HCT116 (cell line): ENCODE measurements around the gene TTC38. TPM values are rescaled to one million over a fixed set of nuclear protein-coding genes. Genes with fewer than 3 reads are reported as not detected.
A peak's percentile ranks its signal among the peaks of the same experiment; 100 is the strongest.

Source experiments
- ATAC-seq: fragments of 200-7000 bp; cut with Tn5 transposase; 2 replicates; pipeline ENCODE4 v1.9.1; 2020; ENCODE audit warnings: mild to moderate bottlenecking, moderate library complexity
- BruUV-seq: library from RNA; stranded (reverse); fragments of 400-500 nt; replicated peaks from 2 replicates; lab custom pipeline; 2021; lab: Mats Ljungman, UMichigan
- CTCF ChIA-PET: fragments of 300-600 bp; sonication (Branson Sonifier 250); formaldehyde crosslinking; loops from one replicate; lab custom pipeline; 2021; ENCODE audit warnings: antibody characterized with exemption; lab: Charles Lee
- POLR2A ChIA-PET: fragments of 300-600, 350-600 bp; sonication (Branson Sonifier 250); formaldehyde crosslinking; loops from one replicate; lab custom pipeline; 2021; ENCODE audit warnings: antibody characterized with exemption; lab: Charles Lee
- RAD21 ChIA-PET, 2 experiments: fragments of 300-600 bp; sonication (Branson Sonifier 250); formaldehyde crosslinking; loops; one replicate each; lab custom pipeline; 2023; ENCODE audit warnings: low total read pairs in 2 of 2; ENCODE audit not compliant: uncharacterized antibody in 2 of 2, unreplicated experiment in 2 of 2, low non-redundant PET in 1 of 2; lab: Charles Lee
- DNase-seq: peaks from one replicate; pipeline ENCODE4 v3.0.0-alpha.2; 2010; ENCODE audit warnings: low read depth, low spot score
- H2AFZ ChIP-seq: fragments of 200-600 bp; shearing (Covaris generic), sonication (generic); 2 replicates; pipeline ENCODE4 v1.6.1; 2017; ENCODE audit warnings: low read depth, mixed run types, mixed read lengths, antibody characterized with exemption, low read length; ENCODE audit not compliant: poor library complexity, severe bottlenecking
- H3K27ac ChIP-seq: 2 replicates; pipeline ENCODE4 v1.5.1; 2012; ENCODE audit warnings: low read depth, low read length
- H3K27me3 ChIP-seq: fragments of 200-600 bp; sonication (generic); 2 replicates; pipeline ENCODE4 v1.6.1; 2016; ENCODE audit warnings: mixed run types, low read length, mixed read lengths; ENCODE audit not compliant: insufficient read depth
- H3K36me3 ChIP-seq, 2 experiments: fragments of 200-500 bp in 1 of 2; fragments of 200-600 bp in 1 of 2; sonication (Bioruptor generic) in 1 of 2; sonication (generic) in 1 of 2; 2 replicates each; pipeline versions ENCODE4 v1.5.1 to v1.6.1; 2014 to 2016; ENCODE audit warnings: low read length in 2 of 2, inconsistent platforms in 1 of 2, mixed read lengths in 1 of 2, mixed run types in 1 of 2; ENCODE audit not compliant: insufficient read depth in 2 of 2, control insufficient read depth in 1 of 2
- H3K4me1 ChIP-seq, 2 experiments: fragments of 200-600 bp in 1 of 2; sonication (generic) in 1 of 2; 2 replicates each; pipeline versions ENCODE4 v1.5.1 to v1.6.1; 2012 to 2017; ENCODE audit warnings: low read length in 2 of 2, inconsistent platforms in 1 of 2, mild to moderate bottlenecking in 1 of 2, mixed read lengths in 1 of 2, mixed run types in 1 of 2, moderate library complexity in 1 of 2; ENCODE audit not compliant: insufficient read depth in 2 of 2, control insufficient read depth in 1 of 2
- H3K4me2 ChIP-seq: fragments of 200-600 bp; sonication (generic); 2 replicates; pipeline ENCODE4 v1.6.1; 2017; ENCODE audit warnings: mixed run types, low read length, mixed read lengths
- H3K4me3 ChIP-seq, 2 experiments: fragments of 200-600 bp in 1 of 2; sonication (generic) in 1 of 2; replicated peaks in 1 of 2; 2 replicates each; pipeline ENCODE4 v1.5.1; 2011 to 2016; ENCODE audit warnings: low read length in 2 of 2, control low read depth in 1 of 2, low read depth in 1 of 2, mild to moderate bottlenecking in 1 of 2, mixed read lengths in 1 of 2, mixed run types in 1 of 2
- H3K79me2 ChIP-seq: fragments of 200-600 bp; sonication (generic); 2 replicates; pipeline ENCODE4 v1.6.1; 2017; ENCODE audit warnings: mild to moderate bottlenecking, mixed run types, low read length, moderate library complexity, mixed read lengths; ENCODE audit not compliant: insufficient read depth
- H3K9ac ChIP-seq: fragments of 200-600 bp; sonication (generic); 2 replicates; pipeline ENCODE4 v1.6.1; 2016; ENCODE audit warnings: low read length, mixed read lengths
- H3K9me2 ChIP-seq: fragments of 200-600 bp; sonication (generic), shearing (Covaris generic); 2 replicates; pipeline ENCODE4 v1.6.1; 2017; ENCODE audit warnings: mixed run types, mild to moderate bottlenecking, moderate library complexity; ENCODE audit not compliant: insufficient read depth
- H3K9me3 ChIP-seq, 2 experiments: fragments of 200-500 bp in 1 of 2; fragments of 200-600 bp in 1 of 2; sonication (Bioruptor generic) in 1 of 2; sonication (generic) in 1 of 2; 2 replicates each; pipeline ENCODE4 v1.6.1; 2014 to 2017; ENCODE audit warnings: low read length in 2 of 2, mixed read lengths in 2 of 2, inconsistent platforms in 1 of 2, low read depth in 1 of 2, mild to moderate bottlenecking in 1 of 2, mixed run types in 1 of 2, moderate library complexity in 1 of 2; ENCODE audit not compliant: control insufficient read depth in 1 of 2, insufficient read depth in 1 of 2
- H4K20me1 ChIP-seq: fragments of 200-600 bp; sonication (generic), shearing (Covaris generic); 2 replicates; pipeline ENCODE4 v1.6.1; 2017; ENCODE audit warnings: mixed run types, mild to moderate bottlenecking, moderate library complexity; ENCODE audit not compliant: insufficient read depth
- EZH2phosphoT487 ChIP-seq: fragments of 200-600 bp; IDR thresholded peaks from 2 replicates; pipeline ENCODE4 v1.6.1; 2018; ENCODE audit warnings: antibody characterized with exemption, borderline replicate concordance
- POLR2A ChIP-seq: IDR thresholded peaks from 2 replicates; pipeline ENCODE4 v1.7.0; 2011; ENCODE audit warnings: borderline replicate concordance; ENCODE audit not compliant: insufficient read depth, insufficient read length; ENCODE audit errors: extremely low read depth
- SP1 ChIP-seq: IDR thresholded peaks from 2 replicates; pipeline ENCODE4 v1.6.1; 2012; ENCODE audit warnings: low read depth
- TCF7L2 ChIP-seq: IDR thresholded peaks from 2 replicates; pipeline ENCODE4 v1.7.0; 2011; ENCODE audit warnings: borderline replicate concordance, inconsistent platforms; ENCODE audit not compliant: insufficient read depth, insufficient read length; ENCODE audit errors: extremely low read depth
- ZNF274 ChIP-seq: fragments of 200-500 bp; sonication (Bioruptor generic); IDR thresholded peaks from 2 replicates; pipeline ENCODE4 v1.6.1; 2014; ENCODE audit warnings: mild to moderate bottlenecking, low read depth, low read length, inconsistent platforms
- intact Hi-C: fragments of 100-400 bp; cut with micrococcal nuclease; formaldehyde crosslinking; loops from 2 replicates; pipeline ENCODE4 v1.10.0; 2022
- total RNA-seq: library from RNA; stranded (reverse); gene quantifications from one replicate; pipeline ENCODE4 v1.2.1, GENCODE V29; 2021; ENCODE audit not compliant: unreplicated experiment
- TF ChIP-seq, protein P1 (sequence below), 3 experiments: fragments of 200-600 bp in 1 of 3; sonication (generic) in 1 of 3; IDR thresholded peaks in 2 of 3; conservative IDR thresholded peaks in 1 of 3; 2 replicates each; pipeline ENCODE4 v1.5.1; 2012 to 2017; ENCODE audit warnings: low read depth in 2 of 3, low read length in 2 of 3, antibody characterized with exemption in 1 of 3, borderline replicate concordance in 1 of 3, control low read depth in 1 of 3, mild to moderate bottlenecking in 1 of 3, mixed read lengths in 1 of 3, mixed run types in 1 of 3, moderate library complexity in 1 of 3; ENCODE audit not compliant: insufficient read depth in 1 of 3
- TF ChIP-seq, protein P2 (sequence below): IDR thresholded peaks from 2 replicates; pipeline ENCODE4 v1.6.1; 2012
- TF ChIP-seq, protein P3 (sequence below): IDR thresholded peaks from 2 replicates; pipeline ENCODE4 v1.6.1; 2011; ENCODE audit warnings: mild to moderate bottlenecking, low read length, moderate library complexity; ENCODE audit not compliant: insufficient replicate concordance; ENCODE audit errors: extremely low read depth

The TTC38 gene
- total RNA-seq, 1 experiment from 2014 or later = 22.9 TPM

GRCh38 chr22:46251266-46251665, 16.5 kb upstream of the TTC38 start (continued):
- TF ChIP-seq TCF7L2 = no peak

DNA sequence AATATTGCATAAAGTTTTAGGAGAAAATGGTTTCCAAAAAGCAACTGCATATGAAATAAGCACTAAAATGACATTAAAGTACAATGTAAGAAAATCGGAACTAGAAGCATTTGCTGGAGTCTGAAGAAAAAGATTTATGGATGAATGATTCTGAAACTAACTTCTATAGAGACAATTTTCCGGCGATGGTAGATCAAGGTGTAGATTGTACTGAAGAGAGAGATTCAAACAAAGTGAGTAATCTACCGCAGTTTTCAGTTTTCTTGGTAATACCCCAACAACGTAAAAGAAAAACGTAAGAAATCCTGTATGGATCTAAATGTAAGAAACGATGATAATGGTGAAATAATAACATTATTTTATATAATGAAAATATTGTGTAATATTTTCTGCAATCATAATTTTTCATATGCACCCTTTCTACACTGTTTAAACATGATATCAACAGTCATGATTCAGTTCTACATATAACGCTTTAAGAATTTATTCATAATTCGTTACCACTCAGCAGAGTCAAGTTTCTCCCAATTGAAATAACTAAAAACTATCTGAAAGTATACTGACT, 15.9 kb upstream of the TTC38 start:
- H3K9me2 ChIP-seq = no peaks in the 10 kb centered on the region
- H3K27me3 ChIP-seq = no peaks in the 10 kb centered on the region
- H3K9me3 ChIP-seq = no peaks in the 10 kb centered on the region
- ChIA-PET CTCF (no interaction called here), RAD21 (no interaction called here), POLR2A (no interaction called here)
- DNase-seq (no peak), ATAC-seq (no peak)
- H4K20me1 ChIP-seq = no peaks in the 10 kb centered on the region
- H3K27ac ChIP-seq = no peak overlapping the region
- H3K4me2 ChIP-seq = peak overlapping the region; percentile 99
- intact Hi-C loops = no loop called here
- no peak overlapping the region for H3K4me3 ChIP-seq
- TF ChIP-seq ZNF274 (no peak), POLR2A (no peak), SP1 (no peak), EZH2phosphoT487 (no peak)
- TF ChIP-seq, protein P1, sequence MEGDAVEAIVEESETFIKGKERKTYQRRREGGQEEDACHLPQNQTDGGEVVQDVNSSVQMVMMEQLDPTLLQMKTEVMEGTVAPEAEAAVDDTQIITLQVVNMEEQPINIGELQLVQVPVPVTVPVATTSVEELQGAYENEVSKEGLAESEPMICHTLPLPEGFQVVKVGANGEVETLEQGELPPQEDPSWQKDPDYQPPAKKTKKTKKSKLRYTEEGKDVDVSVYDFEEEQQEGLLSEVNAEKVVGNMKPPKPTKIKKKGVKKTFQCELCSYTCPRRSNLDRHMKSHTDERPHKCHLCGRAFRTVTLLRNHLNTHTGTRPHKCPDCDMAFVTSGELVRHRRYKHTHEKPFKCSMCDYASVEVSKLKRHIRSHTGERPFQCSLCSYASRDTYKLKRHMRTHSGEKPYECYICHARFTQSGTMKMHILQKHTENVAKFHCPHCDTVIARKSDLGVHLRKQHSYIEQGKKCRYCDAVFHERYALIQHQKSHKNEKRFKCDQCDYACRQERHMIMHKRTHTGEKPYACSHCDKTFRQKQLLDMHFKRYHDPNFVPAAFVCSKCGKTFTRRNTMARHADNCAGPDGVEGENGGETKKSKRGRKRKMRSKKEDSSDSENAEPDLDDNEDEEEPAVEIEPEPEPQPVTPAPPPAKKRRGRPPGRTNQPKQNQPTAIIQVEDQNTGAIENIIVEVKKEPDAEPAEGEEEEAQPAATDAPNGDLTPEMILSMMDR (IDR thresholded peaks at IDR 0.05 in 2 of 3, conservative IDR thresholded peaks at IDR 0.05 in 1 of 3; ENCODE audit: borderline replicate concordance in 1 of 3, insufficient read depth in 1 of 3, low read depth in 2 of 3, low read length in 2 of 3) = no peak
- TF ChIP-seq, protein P2, sequence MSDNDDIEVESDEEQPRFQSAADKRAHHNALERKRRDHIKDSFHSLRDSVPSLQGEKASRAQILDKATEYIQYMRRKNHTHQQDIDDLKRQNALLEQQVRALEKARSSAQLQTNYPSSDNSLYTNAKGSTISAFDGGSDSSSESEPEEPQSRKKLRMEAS = no peak
- TF ChIP-seq, protein P3, sequence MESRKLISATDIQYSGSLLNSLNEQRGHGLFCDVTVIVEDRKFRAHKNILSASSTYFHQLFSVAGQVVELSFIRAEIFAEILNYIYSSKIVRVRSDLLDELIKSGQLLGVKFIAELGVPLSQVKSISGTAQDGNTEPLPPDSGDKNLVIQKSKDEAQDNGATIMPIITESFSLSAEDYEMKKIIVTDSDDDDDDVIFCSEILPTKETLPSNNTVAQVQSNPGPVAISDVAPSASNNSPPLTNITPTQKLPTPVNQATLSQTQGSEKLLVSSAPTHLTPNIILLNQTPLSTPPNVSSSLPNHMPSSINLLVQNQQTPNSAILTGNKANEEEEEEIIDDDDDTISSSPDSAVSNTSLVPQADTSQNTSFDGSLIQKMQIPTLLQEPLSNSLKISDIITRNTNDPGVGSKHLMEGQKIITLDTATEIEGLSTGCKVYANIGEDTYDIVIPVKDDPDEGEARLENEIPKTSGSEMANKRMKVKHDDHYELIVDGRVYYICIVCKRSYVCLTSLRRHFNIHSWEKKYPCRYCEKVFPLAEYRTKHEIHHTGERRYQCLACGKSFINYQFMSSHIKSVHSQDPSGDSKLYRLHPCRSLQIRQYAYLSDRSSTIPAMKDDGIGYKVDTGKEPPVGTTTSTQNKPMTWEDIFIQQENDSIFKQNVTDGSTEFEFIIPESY = no peak
- H3K4me1 ChIP-seq = peaks cover 5 to 20% of the 10 kb centered on the region in 2 experiments; a peak in 3 of 4 replicates
- no peaks in the 10 kb centered on the region for H3K36me3 ChIP-seq
- peaks cover 20% of the 10 kb centered on the region for H3K79me2 ChIP-seq
- no TSS peak for BruUV-seq
- H3K9ac ChIP-seq = no peak overlapping the region
- no peak overlapping the region for H2AFZ ChIP-seq
